NT2/D1 (cell line): ENCODE data around the gene HK2.

Experiments
- DNase-seq: peaks from one replicate; pipeline ENCODE4 v3.0.0-alpha.2; 2011; ENCODE audit warnings: low read depth, low spot score
- H3K27me3 ChIP-seq: 2 replicates; pipeline ENCODE4 v1.6.0; 2011; ENCODE audit warnings: mild to moderate bottlenecking; ENCODE audit not compliant: insufficient read length, insufficient read depth
- H3K36me3 ChIP-seq: 2 replicates; pipeline ENCODE4 v1.6.1; 2011; ENCODE audit warnings: mild to moderate bottlenecking, low read length, mixed read lengths; ENCODE audit not compliant: insufficient read depth, insufficient read length
- H3K4me1 ChIP-seq: 2 replicates; pipeline ENCODE4 v1.5.1; 2011; ENCODE audit not compliant: insufficient read depth, insufficient read length
- H3K4me3 ChIP-seq: 2 replicates; pipeline ENCODE4 v1.5.1; 2011; ENCODE audit warnings: low read depth; ENCODE audit not compliant: insufficient read length
- H3K9ac ChIP-seq: 2 replicates; pipeline ENCODE4 v1.6.0; 2011; ENCODE audit warnings: low read depth; ENCODE audit not compliant: insufficient read length
- H3K9me3 ChIP-seq: 2 replicates; pipeline ENCODE4 v1.5.1; 2011; ENCODE audit warnings: mild to moderate bottlenecking, low read length; ENCODE audit not compliant: insufficient read depth
- SUZ12 ChIP-seq: IDR thresholded peaks from 2 replicates; pipeline ENCODE4 v1.6.1; 2011; ENCODE audit not compliant: insufficient read length, insufficient read depth; ENCODE audit errors: extremely low read depth
- YY1 ChIP-seq: IDR thresholded peaks from 2 replicates; pipeline ENCODE4 v1.6.1; 2011; ENCODE audit not compliant: insufficient read length, insufficient read depth
- ZNF274 ChIP-seq: IDR thresholded peaks from 2 replicates; pipeline ENCODE4 v1.6.1; 2011; ENCODE audit warnings: mild to moderate bottlenecking, low read depth, low read length

The HK2 gene

GRCh38 chr2:74870951-74871350 lies 37.0 kb downstream of the HK2 start:
- Histone ChIP-seq H3K36me3 (peaks cover 31% of the 10 kb centered on the region), H3K9ac (no peak overlapping the region), H3K27me3 (no peaks in the 10 kb centered on the region), H3K4me1 (peaks cover 4% of the 10 kb centered on the region), H3K9me3 (no peaks in the 10 kb centered on the region), H3K4me3 (no peak overlapping the region)
- no peak for TF ChIP-seq ZNF274
- TF ChIP-seq SUZ12, result no peak
- TF ChIP-seq YY1, result no peak
- DNase-seq, result no peak

DNA sequence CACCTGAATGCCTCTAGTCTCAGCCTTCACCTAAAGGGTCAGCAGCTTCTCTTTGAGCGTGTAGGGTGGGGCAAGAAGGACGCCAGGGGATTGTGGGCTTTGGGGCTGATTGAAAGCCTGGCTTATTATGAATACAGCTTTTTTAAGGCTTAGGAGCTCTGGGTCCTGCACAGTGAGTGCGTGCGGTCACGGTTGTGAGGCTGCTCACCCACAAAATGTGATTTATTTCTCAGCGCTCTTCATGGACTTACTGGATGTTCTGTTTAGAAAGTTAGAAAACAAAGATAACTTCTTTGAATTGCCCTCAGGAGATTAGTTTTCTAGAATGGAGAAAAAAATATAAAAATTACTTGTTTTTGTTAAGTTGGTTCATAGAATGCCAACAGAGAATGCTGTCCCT lies 37.5 kb downstream of the HK2 start:
- no peak overlapping the region for H3K4me3 ChIP-seq
- H3K36me3 ChIP-seq, result peaks cover 31% of the 10 kb centered on the region
- H3K27me3 ChIP-seq, result no peaks in the 10 kb centered on the region

GRCh38 chr2:74872389-74872836 lies 38.5 kb downstream of the HK2 start:
- Histone ChIP-seq H3K36me3 (peaks cover 39% of the 10 kb centered on the region), H3K4me3 (no peak overlapping the region), H3K27me3 (no peaks in the 10 kb centered on the region), H3K9me3 (no peaks in the 10 kb centered on the region), H3K9ac (no peak overlapping the region), H3K4me1 (no peaks in the 10 kb centered on the region)
- no peak for TF ChIP-seq ZNF274
- TF ChIP-seq SUZ12, result no peak
- no peak for TF ChIP-seq YY1
- DNase-seq, result no peak

More for the DNA sequence above, 37.5 kb downstream of the HK2 start:
- Histone ChIP-seq H3K9ac (no peak overlapping the region), H3K9me3 (no peaks in the 10 kb centered on the region), H3K4me1 (peaks cover 2% of the 10 kb centered on the region)
- no peak for TF ChIP-seq ZNF274
- TF ChIP-seq SUZ12, result no peak
- no peak for TF ChIP-seq YY1
- DNase-seq, result no peak

DNA sequence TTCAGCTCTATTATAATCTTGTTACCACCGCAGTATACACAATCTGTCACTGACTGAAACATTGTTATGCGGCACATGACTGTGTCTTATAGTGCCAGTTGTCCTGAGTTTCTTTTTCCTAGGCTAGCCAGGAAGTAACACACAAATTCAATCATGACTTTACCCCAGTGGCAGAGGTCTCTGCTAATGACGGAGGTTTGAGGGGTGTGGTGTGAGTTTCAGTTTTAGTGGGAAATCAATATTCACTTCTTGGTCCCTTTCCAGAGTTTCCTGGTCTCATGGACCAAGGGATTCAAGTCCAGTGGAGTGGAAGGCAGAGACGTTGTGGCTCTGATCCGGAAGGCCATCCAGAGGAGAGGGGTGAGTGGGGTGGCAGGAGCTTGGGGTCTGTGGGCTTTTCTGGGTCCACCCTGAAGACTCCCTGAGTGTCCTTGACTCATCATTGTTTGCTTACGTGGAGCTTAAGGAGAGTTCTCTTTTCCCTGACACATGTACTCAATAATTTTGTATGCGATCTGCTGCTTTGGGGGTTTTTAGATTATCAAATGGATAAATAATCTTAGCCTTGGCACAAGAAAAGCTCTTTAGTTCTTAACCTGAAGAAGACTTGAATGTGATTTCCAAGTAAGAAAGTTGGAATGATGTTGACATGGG lies 39.2 kb downstream of the HK2 start:
- Histone ChIP-seq H3K9ac (no peak overlapping the region), H3K9me3 (no peaks in the 10 kb centered on the region), H3K27me3 (no peaks in the 10 kb centered on the region), H3K36me3 (peaks cover 46% of the 10 kb centered on the region), H3K4me3 (no peak overlapping the region), H3K4me1 (no peaks in the 10 kb centered on the region)
- DNase-seq, result no peak
- TF ChIP-seq SUZ12 (no peak), ZNF274 (no peak), YY1 (no peak)

DNA sequence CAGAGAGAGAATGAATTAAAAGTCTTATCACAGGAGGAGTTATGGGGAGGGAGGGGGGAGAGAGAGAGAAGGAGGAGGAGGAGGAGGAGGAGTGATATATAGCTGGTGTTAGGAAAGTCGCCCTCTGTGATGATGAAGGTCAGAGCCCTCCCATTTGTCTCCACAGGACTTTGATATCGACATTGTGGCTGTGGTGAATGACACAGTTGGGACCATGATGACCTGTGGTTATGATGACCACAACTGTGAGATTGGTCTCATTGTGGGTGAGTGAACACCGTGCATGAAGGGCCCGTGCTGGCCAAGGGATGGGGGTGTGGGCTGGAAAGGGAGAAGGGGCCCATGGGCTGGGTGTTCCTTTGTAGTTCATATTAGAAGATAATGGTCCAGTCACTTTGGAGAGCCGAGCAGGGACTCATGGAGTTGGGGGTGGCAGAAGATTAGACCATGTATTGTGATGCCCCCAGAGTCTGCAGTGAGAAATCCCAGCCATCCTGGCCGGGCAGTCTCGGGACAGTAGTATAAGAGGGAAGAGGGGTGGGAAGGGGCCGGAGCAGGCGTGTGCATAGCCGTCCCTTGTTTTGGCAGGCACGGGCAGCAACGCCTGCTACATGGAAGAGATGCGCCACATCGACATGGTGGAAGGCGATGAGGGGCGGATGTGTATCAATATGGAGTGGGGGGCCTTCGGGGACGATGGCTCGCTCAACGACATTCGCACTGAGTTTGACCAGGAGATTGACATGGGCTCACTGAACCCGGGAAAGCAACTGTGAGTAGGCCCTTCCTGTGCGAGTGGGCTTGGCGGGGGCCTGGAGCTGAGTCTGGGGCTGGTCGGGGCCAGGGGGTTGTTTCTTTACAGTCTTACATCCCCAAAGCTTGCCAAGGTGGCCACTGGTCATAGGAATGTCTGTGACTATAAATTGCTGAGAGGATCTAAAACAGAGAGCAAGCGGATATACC lies 40.0 kb downstream of the HK2 start:
- TF ChIP-seq ZNF274 (no peak), YY1 (no peak), SUZ12 (no peak)
- Histone ChIP-seq H3K36me3 (peaks cover 51% of the 10 kb centered on the region), H3K4me1 (no peaks in the 10 kb centered on the region), H3K4me3 (no peak overlapping the region), H3K9ac (no peak overlapping the region), H3K27me3 (no peaks in the 10 kb centered on the region), H3K9me3 (no peaks in the 10 kb centered on the region)
- DNase-seq, result no peak

GRCh38 chr2:74876081-74876886 lies 42.4 kb downstream of the HK2 start:
- Histone ChIP-seq H3K4me3 (no peak overlapping the region), H3K9me3 (no peaks in the 10 kb centered on the region), H3K27me3 (no peaks in the 10 kb centered on the region), H3K36me3 (peaks cover 72% of the 10 kb centered on the region), H3K4me1 (no peaks in the 10 kb centered on the region), H3K9ac (no peak overlapping the region)
- peak; percentile 22 for DNase-seq
- TF ChIP-seq YY1 (no peak), SUZ12 (no peak), ZNF274 (no peak)

DNA sequence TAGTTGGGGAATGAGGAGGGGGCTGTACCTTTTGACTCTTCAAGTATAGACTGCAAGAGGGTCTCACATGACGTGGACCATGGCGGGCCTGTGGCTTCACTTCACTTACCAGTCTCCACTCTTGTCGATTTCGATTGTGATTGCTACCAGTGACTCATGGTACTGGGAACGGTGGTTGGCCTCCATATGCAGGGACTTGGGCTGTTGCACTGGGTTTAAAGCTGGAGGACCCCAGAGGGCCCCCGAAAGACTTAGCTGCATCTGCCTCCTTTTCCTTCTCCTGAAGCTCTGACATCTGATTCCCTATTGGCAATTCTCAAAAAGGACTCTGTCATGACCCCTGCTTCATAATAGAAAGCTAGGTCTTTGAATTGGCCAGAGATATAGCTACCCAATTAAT lies 43.4 kb downstream of the HK2 start:
- no peaks in the 10 kb centered on the region for H3K4me1 ChIP-seq
- DNase-seq, result no peak
- H3K9me3 ChIP-seq, result no peaks in the 10 kb centered on the region
- H3K27me3 ChIP-seq, result no peaks in the 10 kb centered on the region
- no peak overlapping the region for H3K4me3 ChIP-seq
- peaks cover 77% of the 10 kb centered on the region for H3K36me3 ChIP-seq
- H3K9ac ChIP-seq, result no peak overlapping the region
- TF ChIP-seq ZNF274 (no peak), YY1 (no peak)
